HEK293 (cell line): ENCODE data around the gene ANKUB1.

Experiments
- ZBTB49 ChIP-seq: fragments of 450-650 bp; formaldehyde crosslinking; IDR thresholded peaks from 2 replicates; pipeline ENCODE4 v1.5.1; 2016; ENCODE audit warnings: missing biosample characterization, missing genetic modification characterization, low read depth
- ZBTB7A ChIP-seq: fragments of 450-650 bp; formaldehyde crosslinking; IDR thresholded peaks from 2 replicates; pipeline ENCODE4 v1.5.1; 2016; ENCODE audit warnings: low read depth, missing biosample characterization, missing genetic modification characterization
- ZNF433 ChIP-seq: fragments of 450-650 bp; formaldehyde crosslinking; IDR thresholded peaks from 2 replicates; pipeline ENCODE4 v1.5.1; 2016; ENCODE audit warnings: missing biosample characterization, missing genetic modification characterization, low read depth
- ZNF488 ChIP-seq: fragments of 450-650 bp; formaldehyde crosslinking; IDR thresholded peaks from 2 replicates; pipeline ENCODE4 v1.5.1; 2016; ENCODE audit warnings: missing biosample characterization, missing genetic modification characterization
- TF ChIP-seq, protein P1 (sequence below): fragments of 450-650 bp; formaldehyde crosslinking; IDR thresholded peaks from 2 replicates; pipeline ENCODE4 v1.5.1; 2016; ENCODE audit warnings: missing biosample characterization, missing genetic modification characterization

GRCh38 chr3:149812606-149813366 is 20.4 kb upstream of the ANKUB1 start, which contains the start of gene RNF13:
- TF ChIP-seq, protein P1, sequence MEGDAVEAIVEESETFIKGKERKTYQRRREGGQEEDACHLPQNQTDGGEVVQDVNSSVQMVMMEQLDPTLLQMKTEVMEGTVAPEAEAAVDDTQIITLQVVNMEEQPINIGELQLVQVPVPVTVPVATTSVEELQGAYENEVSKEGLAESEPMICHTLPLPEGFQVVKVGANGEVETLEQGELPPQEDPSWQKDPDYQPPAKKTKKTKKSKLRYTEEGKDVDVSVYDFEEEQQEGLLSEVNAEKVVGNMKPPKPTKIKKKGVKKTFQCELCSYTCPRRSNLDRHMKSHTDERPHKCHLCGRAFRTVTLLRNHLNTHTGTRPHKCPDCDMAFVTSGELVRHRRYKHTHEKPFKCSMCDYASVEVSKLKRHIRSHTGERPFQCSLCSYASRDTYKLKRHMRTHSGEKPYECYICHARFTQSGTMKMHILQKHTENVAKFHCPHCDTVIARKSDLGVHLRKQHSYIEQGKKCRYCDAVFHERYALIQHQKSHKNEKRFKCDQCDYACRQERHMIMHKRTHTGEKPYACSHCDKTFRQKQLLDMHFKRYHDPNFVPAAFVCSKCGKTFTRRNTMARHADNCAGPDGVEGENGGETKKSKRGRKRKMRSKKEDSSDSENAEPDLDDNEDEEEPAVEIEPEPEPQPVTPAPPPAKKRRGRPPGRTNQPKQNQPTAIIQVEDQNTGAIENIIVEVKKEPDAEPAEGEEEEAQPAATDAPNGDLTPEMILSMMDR (tag by site-specific recombination) = no peak
- TF ChIP-seq ZNF488 (tag by site-specific recombination) = no peak
- no peak for TF ChIP-seq ZNF433 (tag by site-specific recombination)
- TF ChIP-seq ZBTB7A = no peak
- TF ChIP-seq ZBTB49 (tag by site-specific recombination) = no peak
